Measurements from ENCODE around the gene COBL. TPM values are rescaled to one million over a fixed set of nuclear protein-coding genes. Genes with fewer than 3 reads are reported as not detected.

The COBL gene
- total RNA-seq, 1 experiment from 2014 or later: 0.39 TPM

GRCh38 chr7:50988988-50989387 is 327.6 kb downstream of the COBL start:
- H3K36me3 ChIP-seq (ENCODE audit: control insufficient read depth, insufficient read depth, low read length): no peaks in the 10 kb centered on the region
- intact Hi-C loops (cut with micrococcal nuclease; ENCODE audit: unreplicated experiment) (no loop called here), in situ Hi-C loops (cut with HindIII; ENCODE audit: low pct_unique_long_range_greater_than_20kb, low sequenced_read_pairs) (no loop called here)
- no peak overlapping the region for H3K4me3 ChIP-seq (ENCODE audit: low read depth in 2 of 2, low read length in 2 of 2)
- ChIA-PET CTCF (no interaction called here), POLR2A (no interaction called here)
- no peak overlapping the region for H3K27ac ChIP-seq (ENCODE audit: low read length)
- TF ChIP-seq TCF7L2 (IDR thresholded peaks at IDR 0.05; ENCODE audit: low read depth, low read length) (no peak), CTCF (IDR thresholded peaks at IDR 0.05) (no peak), SIN3A (IDR thresholded peaks at IDR 0.05; ENCODE audit: borderline replicate concordance, insufficient read depth, low read depth, low read length) (no peak), REST (IDR thresholded peaks at IDR 0.05; ENCODE audit: insufficient read depth in 1 of 2, low read depth in 2 of 2, low read length in 1 of 2) (no peak)
- H3K27me3 ChIP-seq (ENCODE audit: control insufficient read depth, insufficient read depth, low read length): no peaks in the 10 kb centered on the region
- DNase-seq (ENCODE audit: low read depth, low spot score): no peak
- H3K4me1 ChIP-seq (ENCODE audit: control insufficient read depth, insufficient read depth, low read length): no peaks in the 10 kb centered on the region
- no peak for ATAC-seq
- no TSS peak for BruUV-seq (replicated peaks)
- H3K9me3 ChIP-seq (ENCODE audit: control insufficient read depth, insufficient read depth, low read depth, low read length): no peaks in the 10 kb centered on the region

- ChIA-PET CTCF (no interaction called here), POLR2A (no interaction called here)
- Histone ChIP-seq H3K4me1 (ENCODE audit: control insufficient read depth, insufficient read depth, low read length) (no peaks in the 10 kb centered on the region), H3K36me3 (ENCODE audit: control insufficient read depth, insufficient read depth, low read length) (no peaks in the 10 kb centered on the region), H3K9me3 (ENCODE audit: control insufficient read depth, insufficient read depth, low read depth, low read length) (no peaks in the 10 kb centered on the region), H3K27me3 (ENCODE audit: control insufficient read depth, insufficient read depth, low read length) (no peaks in the 10 kb centered on the region), H3K27ac (ENCODE audit: low read length) (no peak overlapping the region), H3K4me3 (ENCODE audit: low read depth in 2 of 2, low read length in 2 of 2) (no peak overlapping the region)
- intact Hi-C loops (cut with micrococcal nuclease; ENCODE audit: unreplicated experiment) (no loop called here), in situ Hi-C loops (cut with HindIII; ENCODE audit: low pct_unique_long_range_greater_than_20kb, low sequenced_read_pairs) (no loop called here)
- no peak for TF ChIP-seq POLR2AphosphoS5 (IDR thresholded peaks at IDR 0.05; ENCODE audit: low read depth, low read length)
- no peak for TF ChIP-seq TCF7L2 (IDR thresholded peaks at IDR 0.05; ENCODE audit: low read depth, low read length)
- TF ChIP-seq SIN3A (IDR thresholded peaks at IDR 0.05; ENCODE audit: borderline replicate concordance, insufficient read depth, low read depth, low read length): no peak
- TF ChIP-seq REST (IDR thresholded peaks at IDR 0.05; ENCODE audit: insufficient read depth in 1 of 2, low read depth in 2 of 2, low read length in 1 of 2): no peak
- TF ChIP-seq CTCF (IDR thresholded peaks at IDR 0.05): no peak
- no peak for ATAC-seq
- no TSS peak for BruUV-seq (replicated peaks)
- no peak for DNase-seq (ENCODE audit: low read depth, low spot score)
These were observed 328.1 kb downstream of the COBL start for GRCh38 chr7:50988465-50988864.
